GM12878 (cell line): ENCODE data around the gene SERBP1.

Experiments used
- ASH2L ChIP-seq: fragments of 300-600, 200-600 bp; sonication (generic); IDR thresholded peaks from 2 replicates; pipeline ENCODE4 v1.6.1; 2017; ENCODE audit warnings: low read depth, mild to moderate bottlenecking, borderline replicate concordance
- BHLHE40 ChIP-seq, 2 experiments: fragments of 450-650 bp in 1 of 2; IDR thresholded peaks; 2 replicates each; pipeline ENCODE4 v1.6.1; 2011 to 2017; ENCODE audit warnings: low read depth in 2 of 2, borderline replicate concordance in 1 of 2, improper control_type of control experiment in 1 of 2, low read length in 1 of 2, mild to moderate bottlenecking in 1 of 2
- CHD4 ChIP-seq: fragments of 200-600 bp; sonication (generic); IDR thresholded peaks from 2 replicates; pipeline ENCODE4 v1.6.1; 2016; ENCODE audit warnings: mild to moderate bottlenecking
- FOS ChIP-seq: IDR thresholded peaks from 3 replicates; pipeline ENCODE4 v1.6.1; 2011; ENCODE audit warnings: borderline replicate concordance; ENCODE audit not compliant: insufficient read length; ENCODE audit errors: extremely low read depth
- HCFC1 ChIP-seq: fragments of 150-350 bp; IDR thresholded peaks from 2 replicates; pipeline ENCODE4 v1.6.1; 2014; ENCODE audit warnings: low read length
- MEF2A ChIP-seq: IDR thresholded peaks from 2 replicates; pipeline ENCODE4 v1.6.1; 2011; ENCODE audit warnings: low read depth, mild to moderate bottlenecking, low read length, moderate library complexity; ENCODE audit not compliant: insufficient read depth
- TF ChIP-seq, protein P1 (sequence below), 3 experiments: IDR thresholded peaks in 2 of 3; conservative IDR thresholded peaks in 1 of 3; 2 replicates each; pipeline ENCODE4 v1.5.1; 2011; ENCODE audit warnings: low read depth in 3 of 3, low read length in 3 of 3, mild to moderate bottlenecking in 3 of 3, control low read depth in 2 of 3, moderate library complexity in 2 of 3, inconsistent platforms in 1 of 3, mixed read lengths in 1 of 3; ENCODE audit not compliant: control insufficient read depth in 2 of 3, insufficient read depth in 1 of 3; ENCODE audit errors: extremely low read depth in 1 of 3

- TF ChIP-seq, protein P1, sequence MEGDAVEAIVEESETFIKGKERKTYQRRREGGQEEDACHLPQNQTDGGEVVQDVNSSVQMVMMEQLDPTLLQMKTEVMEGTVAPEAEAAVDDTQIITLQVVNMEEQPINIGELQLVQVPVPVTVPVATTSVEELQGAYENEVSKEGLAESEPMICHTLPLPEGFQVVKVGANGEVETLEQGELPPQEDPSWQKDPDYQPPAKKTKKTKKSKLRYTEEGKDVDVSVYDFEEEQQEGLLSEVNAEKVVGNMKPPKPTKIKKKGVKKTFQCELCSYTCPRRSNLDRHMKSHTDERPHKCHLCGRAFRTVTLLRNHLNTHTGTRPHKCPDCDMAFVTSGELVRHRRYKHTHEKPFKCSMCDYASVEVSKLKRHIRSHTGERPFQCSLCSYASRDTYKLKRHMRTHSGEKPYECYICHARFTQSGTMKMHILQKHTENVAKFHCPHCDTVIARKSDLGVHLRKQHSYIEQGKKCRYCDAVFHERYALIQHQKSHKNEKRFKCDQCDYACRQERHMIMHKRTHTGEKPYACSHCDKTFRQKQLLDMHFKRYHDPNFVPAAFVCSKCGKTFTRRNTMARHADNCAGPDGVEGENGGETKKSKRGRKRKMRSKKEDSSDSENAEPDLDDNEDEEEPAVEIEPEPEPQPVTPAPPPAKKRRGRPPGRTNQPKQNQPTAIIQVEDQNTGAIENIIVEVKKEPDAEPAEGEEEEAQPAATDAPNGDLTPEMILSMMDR (IDR thresholded peaks at IDR 0.05 in 2 of 3, conservative IDR thresholded peaks at IDR 0.05 in 1 of 3; ENCODE audit: control insufficient read depth in 2 of 3, extremely low read depth in 1 of 3, insufficient read depth in 1 of 3, low read depth in 3 of 3, low read length in 3 of 3): no peak
- TF ChIP-seq CHD4 (no peak), MEF2A (no peak), ASH2L (no peak), BHLHE40 (IDR thresholded peaks at IDR 0.05; ENCODE audit: borderline replicate concordance in 1 of 2, low read depth in 2 of 2, low read length in 1 of 2) (no peak), FOS (no peak), HCFC1 (no peak)
These were observed 28.5 kb upstream of the SERBP1 start for GRCh38 chr1:67458663-67459062.
